ENCODE data around the gene STX10.

STX10 gene

GRCh38 chr19:13138916-13139198 is 11.3 kb downstream of the STX10 start:
- DNase-seq: no peak

GRCh38 chr19:13138171-13138915 is 11.8 kb downstream of the STX10 start:
- no peak for DNase-seq

- DNase-seq: no peak
These were observed 12.8 kb downstream of the STX10 start for GRCh38 chr19:13137290-13137794.

GRCh38 chr19:13135068-13136062 is 14.8 kb downstream of the STX10 start:
- no peak for DNase-seq

- DNase-seq: no peak
These were observed 15.5 kb downstream of the STX10 start for GRCh38 chr19:13134626-13135025.

GRCh38 chr19:13133241-13133870 is 16.8 kb downstream of the STX10 start:
- no peak for DNase-seq

GRCh38 chr19:13132471-13133180 is 17.5 kb downstream of the STX10 start:
- no peak for DNase-seq

- DNase-seq: no peak
These were observed 19.2 kb downstream of the STX10 start for GRCh38 chr19:13130886-13131490.

GRCh38 chr19:13129384-13129783 is 20.8 kb downstream of the STX10 start:
- no peak for DNase-seq

- no peak for DNase-seq
These were observed 21.6 kb downstream of the STX10 start for GRCh38 chr19:13128583-13128982.

- no peak for DNase-seq
These were observed 22.2 kb downstream of the STX10 start for GRCh38 chr19:13127811-13128575.

- DNase-seq: no peak
These were observed 23.1 kb downstream of the STX10 start for GRCh38 chr19:13127051-13127450.

GRCh38 chr19:13122980-13123957 is 26.9 kb downstream of the STX10 start:
- no peak for DNase-seq

- DNase-seq: no peak
These were observed 27.8 kb downstream of the STX10 start for GRCh38 chr19:13122275-13122878.

GRCh38 chr19:13121551-13122274 is 28.5 kb downstream of the STX10 start:
- no peak for DNase-seq

- no peak for DNase-seq
These were observed 29.4 kb downstream of the STX10 start for GRCh38 chr19:13120817-13121216.

- no peak for DNase-seq
These were observed 30.1 kb downstream of the STX10 start for GRCh38 chr19:13120031-13120430.

- no peak for DNase-seq
These were observed 30.5 kb downstream of the STX10 start for GRCh38 chr19:13119627-13120026.

Measured in NCI-H1436 (cell line).